ENCODE results near the gene OR2J2.
"Not testable (repeated sequence)": the region's sequence is repeated elsewhere in the genome, so short reads cannot be mapped to it uniquely, and the experiment has no call there.

OR2J2 gene

DNA sequence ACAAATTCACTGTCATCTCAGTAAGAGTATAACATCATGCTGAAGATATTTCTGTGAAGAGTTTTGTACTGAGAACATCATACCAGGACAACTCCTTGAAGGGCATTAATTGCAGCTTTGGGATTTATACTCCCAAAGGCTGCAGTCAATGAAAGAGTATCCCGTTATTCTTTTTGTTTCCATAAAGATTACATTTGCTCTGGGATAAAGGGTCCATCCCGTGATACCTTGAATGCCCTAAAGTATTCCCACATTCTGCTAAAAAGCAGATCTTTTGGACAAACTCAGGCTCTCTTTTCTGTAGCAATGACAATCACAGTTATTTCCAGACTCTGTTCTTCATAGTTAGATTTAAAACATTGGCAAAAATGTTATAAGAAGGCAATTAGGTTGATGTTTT is at the start of gene OR2J2:
OR2J2 (plus strand) TSS at position 301 of the 400 bp plus-strand sequence. CDS start 2,729 bp downstream, outside the sequence.
- CTCF ChIA-PET; POLR2A ChIA-PET; DNase-seq (ENCODE audit: extremely low spot score): not testable (repeated sequence)

DNA sequence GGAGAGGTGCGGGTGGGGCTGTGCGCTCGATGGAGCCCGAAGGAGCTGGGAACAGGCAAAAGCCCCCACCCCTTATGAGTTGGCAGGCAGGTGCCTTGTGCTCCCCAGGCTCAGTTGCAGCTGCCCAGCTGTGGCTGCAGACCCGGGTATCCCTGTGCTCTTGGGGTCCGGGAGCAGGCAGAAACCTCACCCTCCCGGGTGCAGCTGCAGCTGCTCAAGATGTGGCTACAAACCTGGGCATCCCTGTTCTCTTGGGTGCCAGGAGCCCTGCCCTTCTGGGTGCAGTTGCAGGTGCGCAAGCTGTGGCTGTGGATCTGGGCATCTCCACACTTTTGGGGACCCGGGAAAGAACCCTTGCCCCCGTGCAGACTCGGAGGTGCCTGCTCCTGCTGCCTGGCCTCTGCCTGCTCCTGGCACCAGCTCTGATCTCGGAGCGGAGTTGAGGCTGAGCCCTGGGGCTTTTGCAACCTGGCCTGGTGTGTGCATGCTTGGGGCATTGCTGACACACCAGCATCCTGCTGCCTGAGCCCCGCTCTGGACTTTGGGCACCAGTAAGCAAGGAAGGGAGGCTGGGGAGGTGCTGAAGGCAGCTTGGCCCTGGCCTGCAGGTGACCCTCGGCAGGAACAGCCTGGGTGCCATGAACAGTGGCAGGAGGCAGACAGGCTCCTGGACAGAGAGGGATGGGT is 41.2 kb upstream of the OR2J2 start:
- POLR2A ChIA-PET, result no interaction called here
- TF ChIP-seq, protein P1, sequence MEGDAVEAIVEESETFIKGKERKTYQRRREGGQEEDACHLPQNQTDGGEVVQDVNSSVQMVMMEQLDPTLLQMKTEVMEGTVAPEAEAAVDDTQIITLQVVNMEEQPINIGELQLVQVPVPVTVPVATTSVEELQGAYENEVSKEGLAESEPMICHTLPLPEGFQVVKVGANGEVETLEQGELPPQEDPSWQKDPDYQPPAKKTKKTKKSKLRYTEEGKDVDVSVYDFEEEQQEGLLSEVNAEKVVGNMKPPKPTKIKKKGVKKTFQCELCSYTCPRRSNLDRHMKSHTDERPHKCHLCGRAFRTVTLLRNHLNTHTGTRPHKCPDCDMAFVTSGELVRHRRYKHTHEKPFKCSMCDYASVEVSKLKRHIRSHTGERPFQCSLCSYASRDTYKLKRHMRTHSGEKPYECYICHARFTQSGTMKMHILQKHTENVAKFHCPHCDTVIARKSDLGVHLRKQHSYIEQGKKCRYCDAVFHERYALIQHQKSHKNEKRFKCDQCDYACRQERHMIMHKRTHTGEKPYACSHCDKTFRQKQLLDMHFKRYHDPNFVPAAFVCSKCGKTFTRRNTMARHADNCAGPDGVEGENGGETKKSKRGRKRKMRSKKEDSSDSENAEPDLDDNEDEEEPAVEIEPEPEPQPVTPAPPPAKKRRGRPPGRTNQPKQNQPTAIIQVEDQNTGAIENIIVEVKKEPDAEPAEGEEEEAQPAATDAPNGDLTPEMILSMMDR (IDR thresholded peaks at IDR 0.05; ENCODE audit: control extremely low read depth, extremely low read depth, low read depth, missing control alignments), result no peak
- CTCF ChIA-PET, result interaction anchor here (0.8 to 1.7 kb wide), 2 partner anchors 10 to 27 kb away, joined by 3 to 4 read pairs; no protein-coding TSS in a partner anchor
- DNase-seq (ENCODE audit: extremely low spot score), result no peak

- TF ChIP-seq, protein P1 (IDR thresholded peaks at IDR 0.05; ENCODE audit: control extremely low read depth, extremely low read depth, low read depth, missing control alignments), result no peak
- POLR2A ChIA-PET, result no interaction called here
- no peak for DNase-seq (ENCODE audit: extremely low spot score)
- CTCF ChIA-PET, result interaction anchor here (0.8 kb wide), 1 partner anchor 9 kb away, joined by 3 read pairs; no protein-coding TSS in a partner anchor
Measured at GRCh38 chr6:29130644-29131043, 40.1 kb upstream of the OR2J2 start.

GRCh38 chr6:29131691-29132090 is 39.0 kb upstream of the OR2J2 start:
- TF ChIP-seq, protein P1 (IDR thresholded peaks at IDR 0.05; ENCODE audit: control extremely low read depth, extremely low read depth, low read depth, missing control alignments), result no peak
- DNase-seq (ENCODE audit: extremely low spot score), result no peak
- ChIA-PET CTCF (no interaction called here), POLR2A (no interaction called here)

DNA sequence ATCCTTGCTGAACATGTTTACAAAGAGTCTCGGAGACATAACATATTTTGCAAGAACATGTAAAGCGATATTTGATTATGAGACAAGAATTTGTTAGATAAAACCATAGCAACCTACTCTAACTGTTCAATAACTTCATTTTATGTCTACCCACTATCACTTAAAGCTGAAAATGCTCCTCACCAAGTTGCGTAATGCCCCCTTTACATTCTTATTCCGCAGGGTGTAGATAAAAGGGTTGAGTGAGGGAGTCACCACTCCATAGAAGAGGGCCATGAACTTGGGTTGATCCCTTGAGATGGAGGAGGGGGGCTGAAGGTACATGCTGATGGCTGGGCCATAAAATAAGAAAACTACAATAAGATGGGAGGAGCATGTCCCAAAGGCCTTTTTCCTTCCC is 33.0 kb upstream of the OR2J2 start:
- TF ChIP-seq, protein P1 (IDR thresholded peaks at IDR 0.05; ENCODE audit: control extremely low read depth, extremely low read depth, low read depth, missing control alignments), result no peak
- ChIA-PET POLR2A (no interaction called here), CTCF (interaction anchor here (1.3 kb wide), 1 partner anchor 24 kb away, joined by 3 read pairs; no protein-coding TSS in a partner anchor)

DNA sequence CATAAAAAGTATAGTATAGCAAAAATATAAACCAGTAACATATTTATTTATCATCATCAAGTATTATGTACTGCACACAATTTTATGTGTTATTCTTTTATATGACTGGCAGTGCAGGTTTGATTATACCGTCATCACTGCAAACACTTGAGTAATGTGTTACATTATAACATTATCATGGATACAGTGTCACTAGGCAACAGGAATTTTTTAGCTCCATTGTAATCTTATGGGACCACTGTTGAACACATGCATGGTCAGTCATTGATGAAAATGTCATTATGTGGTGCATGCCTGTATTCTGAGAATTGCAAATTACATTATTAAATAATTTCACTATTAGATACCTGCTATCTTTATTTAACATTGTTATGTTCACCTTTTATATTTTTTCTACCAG is 29.1 kb upstream of the OR2J2 start:
- DNase-seq (ENCODE audit: extremely low spot score), result no peak
- CTCF ChIA-PET, result no interaction called here
- POLR2A ChIA-PET, result no interaction called here
- TF ChIP-seq, protein P1 (IDR thresholded peaks at IDR 0.05; ENCODE audit: control extremely low read depth, extremely low read depth, low read depth, missing control alignments), result no peak

More for the DNA sequence above, 33.0 kb upstream of the OR2J2 start:
- no peak for DNase-seq (ENCODE audit: extremely low spot score)

- TF ChIP-seq, protein P1 (IDR thresholded peaks at IDR 0.05; ENCODE audit: control extremely low read depth, extremely low read depth, low read depth, missing control alignments), result no peak
- DNase-seq (ENCODE audit: extremely low spot score), result no peak
- POLR2A ChIA-PET, result no interaction called here
- CTCF ChIA-PET, result no interaction called here
Measured at GRCh38 chr6:29142309-29142708, 28.4 kb upstream of the OR2J2 start.
